Bronchial epithelial cell (primary cell): ENCODE measurements around the gene TIGD1. TPM values are rescaled to one million over a fixed set of nuclear protein-coding genes. Genes with fewer than 3 reads are reported as not detected.

Source experiments
- DNase-seq: peaks from one replicate; pipeline ENCODE4 v3.0.0-alpha.2; 2010; ENCODE audit warnings: low read depth
- FAIRE-seq: peaks from 2 replicates; lab custom pipeline; 2011; peaks lifted over from hg19 to GRCh38; lab: Jason Lieb, UNC
- H3K27me3 ChIP-seq: 2 replicates; pipeline ENCODE4 v1.5.1; 2011; ENCODE audit warnings: low read length; ENCODE audit not compliant: control insufficient read depth, insufficient read depth
- H3K36me3 ChIP-seq: 2 replicates; pipeline ENCODE4 v1.5.1; 2011; ENCODE audit warnings: low read length; ENCODE audit not compliant: control insufficient read depth, insufficient read depth
- H3K4me3 ChIP-seq: 2 replicates; pipeline ENCODE4 v1.5.1; 2011; ENCODE audit warnings: mild to moderate bottlenecking, low read depth, low read length, control low read depth
- CTCF ChIP-seq: IDR thresholded peaks from 2 replicates; pipeline ENCODE4 v1.5.1; 2011; ENCODE audit warnings: mild to moderate bottlenecking, moderate library complexity, low read length, control low read depth, inconsistent platforms; ENCODE audit not compliant: insufficient read depth, severe bottlenecking
- total RNA-seq: library from RNA; depleted of rRNA; stranded (reverse); fragments of >200 nt; gene quantifications from 2 replicates; pipeline ENCODE4 v1.2.1, GENCODE V29; 2014

Gene TIGD1
- 1.1 and 1.5 TPM in 2 replicates for total RNA-seq

- FAIRE-seq (no peak), DNase-seq (peak; percentile 74)
- peaks cover 8% of the 10 kb centered on the region for H3K36me3 ChIP-seq
- peak; percentile 45 for TF ChIP-seq CTCF
- H3K4me3 ChIP-seq = peak within 1 kb of the TSS; percentile 84
- no peaks in the 10 kb centered on the region for H3K27me3 ChIP-seq
Observed at GRCh38 chr2:232550354-232551249, at the start of gene TIGD1, which contains the start of gene EIF4E2. Gene TIGD1, minus strand, starts transcription at chr2:232550557. Its CDS starts 675 bp downstream, at chr2:232549882. Gene EIF4E2, plus strand, starts transcription at chr2:232550689. Its CDS starts 36 bp downstream, at chr2:232550725.

GRCh38 chr2:232598293-232598692, 47.9 kb upstream of the TIGD1 start:
- H3K4me3 ChIP-seq = no peak overlapping the region
- TF ChIP-seq CTCF = no peak
- no peak for FAIRE-seq

GRCh38 chr2:232597362-232598079, 47.2 kb upstream of the TIGD1 start:
- Histone ChIP-seq H3K36me3 (no peaks in the 10 kb centered on the region), H3K27me3 (no peaks in the 10 kb centered on the region), H3K4me3 (no peak overlapping the region)
- no peak for TF ChIP-seq CTCF
- no peak for DNase-seq
- FAIRE-seq = no peak

More at GRCh38 chr2:232598293-232598692, 47.9 kb upstream of the TIGD1 start:
- H3K27me3 ChIP-seq = no peaks in the 10 kb centered on the region
- no peaks in the 10 kb centered on the region for H3K36me3 ChIP-seq
- DNase-seq = no peak

GRCh38 chr2:232593982-232594381, 43.6 kb upstream of the TIGD1 start:
- H3K4me3 ChIP-seq = no peak overlapping the region
- H3K27me3 ChIP-seq = no peaks in the 10 kb centered on the region
- no peaks in the 10 kb centered on the region for H3K36me3 ChIP-seq
- FAIRE-seq (no peak), DNase-seq (no peak)
- no peak for TF ChIP-seq CTCF

- peak; percentile 97 for DNase-seq
- H3K4me3 ChIP-seq = no peak overlapping the region
- peak; percentile 56 for TF ChIP-seq CTCF
- no peaks in the 10 kb centered on the region for H3K27me3 ChIP-seq
- FAIRE-seq = no peak
- no peaks in the 10 kb centered on the region for H3K36me3 ChIP-seq
Observed at GRCh38 chr2:232592772-232593395, 42.5 kb upstream of the TIGD1 start.
